Activated CD8-positive, alpha-beta memory T cell treated with anti-CD3 and anti-CD28 coated beads for 24 hours (primary cell): ENCODE results near the gene MFSD12.
A peak's percentile ranks its signal among the peaks of the same experiment; 100 is the strongest.

Source experiments
- DNase-seq: peaks from one replicate; pipeline ENCODE4 v3.0.0-alpha.2; 2020

MFSD12 gene

DNA sequence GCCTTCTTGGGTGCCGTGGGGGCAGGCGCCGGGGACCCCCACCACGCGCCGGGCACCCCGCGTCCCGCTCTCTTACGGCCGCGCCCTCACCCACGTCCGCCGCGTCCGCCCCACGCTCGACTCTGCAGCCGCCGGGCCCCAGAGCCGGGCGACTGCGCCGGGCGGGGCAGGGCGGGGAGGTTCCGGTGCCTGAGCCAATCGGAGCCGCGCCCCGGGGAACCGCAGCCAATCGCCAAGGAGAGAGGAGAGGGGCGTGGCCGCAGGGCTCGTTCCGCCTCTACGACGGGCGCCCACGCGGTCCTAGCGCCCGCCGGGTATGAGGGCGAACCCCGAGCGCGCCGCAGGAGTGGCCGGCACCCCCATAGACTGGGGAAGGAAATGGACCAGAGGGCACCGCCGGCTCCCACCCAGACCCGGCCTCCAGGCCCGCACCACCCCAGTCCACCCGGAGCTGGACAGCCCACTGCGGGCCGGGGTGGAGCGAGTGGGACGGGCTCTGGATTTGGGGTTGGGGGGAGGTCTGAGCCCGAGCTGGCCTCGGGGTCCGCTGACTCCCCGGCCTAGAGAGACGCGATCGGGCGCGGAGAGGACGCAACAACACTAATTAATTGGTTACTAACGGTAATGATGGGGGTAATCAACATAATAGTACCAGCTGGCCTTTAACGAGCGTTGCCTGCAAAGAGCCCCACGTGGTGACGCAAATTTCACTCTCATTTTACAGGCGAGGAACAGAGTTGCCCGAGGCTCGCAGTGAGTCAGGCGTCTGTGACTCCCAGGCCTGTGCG lies at the start of gene MFSD12:
Gene MFSD12, minus strand, starts transcription at position 126 of the 788 bp plus-strand sequence. CDS start 183 bp downstream, outside the sequence.
- peak; percentile 97 for DNase-seq

DNA sequence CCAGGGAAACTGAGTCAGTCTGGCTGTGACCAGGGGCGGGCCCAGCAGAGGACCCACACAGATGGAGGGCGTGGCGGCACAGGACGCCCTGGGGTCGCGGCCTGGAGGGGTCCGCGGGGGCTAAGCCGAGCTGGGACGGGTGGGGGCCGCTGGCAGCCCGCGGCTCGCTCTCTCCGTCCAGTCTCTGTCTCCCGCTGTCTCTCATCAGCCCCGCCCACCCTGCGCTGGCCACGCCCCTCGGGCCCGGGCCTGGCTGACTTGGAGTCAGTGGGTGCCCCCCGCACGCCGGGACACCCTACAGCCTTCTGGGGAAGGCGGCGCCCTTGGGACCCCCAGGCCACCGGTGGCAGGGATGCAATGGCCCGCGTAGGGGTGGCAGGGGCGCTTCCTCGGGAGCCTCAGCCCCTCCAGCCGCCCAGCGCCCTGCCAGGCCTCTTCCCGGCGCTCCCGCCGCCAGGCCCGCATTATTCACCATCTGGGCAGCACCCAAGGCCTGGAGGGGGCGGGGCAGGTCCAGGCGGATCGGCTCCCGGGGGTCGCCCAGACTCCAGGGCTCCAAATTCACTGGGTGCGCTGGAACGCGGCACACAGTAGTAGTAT lies 49.4 kb upstream of the MFSD12 start, which contains the start of gene TBXA2R:
Gene TBXA2R, minus strand, starts transcription at position 186 of the 600 bp plus-strand sequence. CDS start 6,241 bp downstream, outside the sequence.
- peak; percentile 88 for DNase-seq

DNA sequence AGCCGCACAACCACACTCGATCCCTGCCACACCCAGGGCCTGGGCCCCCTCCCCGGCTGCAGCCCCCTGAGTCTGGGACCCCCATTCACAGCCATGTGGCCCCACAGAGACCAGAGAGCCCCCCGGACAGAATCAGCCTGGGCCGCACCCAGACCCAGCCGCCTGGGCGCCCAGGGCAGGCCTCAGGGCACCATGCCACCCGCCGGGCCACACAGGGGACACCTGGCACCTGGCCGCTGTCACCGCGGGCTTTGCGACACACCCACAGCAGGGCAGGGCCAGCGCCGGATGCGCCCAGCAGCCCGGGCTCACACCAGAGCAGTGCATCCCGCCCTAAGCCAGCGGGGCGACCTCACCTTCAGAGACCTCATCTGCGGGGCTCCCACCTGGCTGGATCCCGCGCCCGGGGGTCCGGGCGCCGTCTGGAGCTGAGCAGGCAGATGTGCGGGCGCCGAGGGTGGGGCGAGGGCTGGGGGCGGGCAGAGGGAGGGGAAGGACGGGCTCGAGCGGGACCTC lies 48.8 kb upstream of the MFSD12 start:
- peak; percentile 73 for DNase-seq

DNA sequence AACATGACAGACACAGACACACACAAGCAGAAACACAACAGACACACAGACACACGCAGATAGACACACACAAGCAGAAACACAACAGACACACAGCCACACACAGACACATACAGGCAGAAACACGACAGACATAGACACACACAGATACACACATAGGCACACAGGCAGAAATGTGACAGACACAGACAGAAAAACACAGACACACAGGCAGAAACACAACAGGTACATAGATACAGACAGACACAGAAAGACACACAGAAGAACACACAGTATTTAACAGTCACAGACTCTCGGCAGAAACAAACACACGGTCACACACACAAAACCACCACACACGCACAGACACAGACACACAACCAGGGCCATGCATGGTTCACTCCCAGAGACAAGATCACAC lies 48.4 kb upstream of the MFSD12 start:
- DNase-seq, result no peak

DNA sequence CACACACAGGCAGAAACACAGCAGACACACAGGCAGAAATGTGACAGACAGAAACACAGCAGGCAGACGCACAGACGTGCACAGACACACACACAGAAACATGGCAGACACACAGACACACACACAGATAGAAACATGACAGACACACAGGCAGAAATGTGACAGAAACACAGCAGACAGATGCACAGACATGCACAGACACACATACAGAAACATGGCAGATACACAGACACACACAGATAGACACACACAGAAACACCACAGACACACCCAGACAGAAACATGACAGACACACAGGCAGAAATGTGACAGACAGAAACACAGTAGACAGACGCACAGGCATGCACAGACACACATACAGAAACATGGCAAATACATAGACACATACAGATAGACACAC lies 48.0 kb upstream of the MFSD12 start:
- DNase-seq, result no peak

DNA sequence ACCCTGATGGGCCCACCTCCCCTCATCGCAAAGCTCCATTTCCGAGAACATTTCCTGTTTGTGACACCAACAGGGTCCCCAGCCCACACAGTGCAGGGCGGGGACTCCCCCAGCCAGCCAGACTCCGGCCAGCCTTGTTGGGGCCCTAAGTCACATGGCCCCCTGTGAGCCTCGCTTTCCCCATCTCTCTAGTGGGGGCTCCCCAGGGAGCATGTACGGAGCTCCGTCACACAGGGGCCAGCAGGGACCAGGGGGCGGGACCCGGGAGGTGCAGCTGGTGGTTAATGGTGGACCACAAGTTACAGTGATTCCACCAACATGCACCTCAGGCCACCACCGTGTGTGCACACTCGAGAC lies 47.6 kb upstream of the MFSD12 start:
- DNase-seq, result no peak

DNA sequence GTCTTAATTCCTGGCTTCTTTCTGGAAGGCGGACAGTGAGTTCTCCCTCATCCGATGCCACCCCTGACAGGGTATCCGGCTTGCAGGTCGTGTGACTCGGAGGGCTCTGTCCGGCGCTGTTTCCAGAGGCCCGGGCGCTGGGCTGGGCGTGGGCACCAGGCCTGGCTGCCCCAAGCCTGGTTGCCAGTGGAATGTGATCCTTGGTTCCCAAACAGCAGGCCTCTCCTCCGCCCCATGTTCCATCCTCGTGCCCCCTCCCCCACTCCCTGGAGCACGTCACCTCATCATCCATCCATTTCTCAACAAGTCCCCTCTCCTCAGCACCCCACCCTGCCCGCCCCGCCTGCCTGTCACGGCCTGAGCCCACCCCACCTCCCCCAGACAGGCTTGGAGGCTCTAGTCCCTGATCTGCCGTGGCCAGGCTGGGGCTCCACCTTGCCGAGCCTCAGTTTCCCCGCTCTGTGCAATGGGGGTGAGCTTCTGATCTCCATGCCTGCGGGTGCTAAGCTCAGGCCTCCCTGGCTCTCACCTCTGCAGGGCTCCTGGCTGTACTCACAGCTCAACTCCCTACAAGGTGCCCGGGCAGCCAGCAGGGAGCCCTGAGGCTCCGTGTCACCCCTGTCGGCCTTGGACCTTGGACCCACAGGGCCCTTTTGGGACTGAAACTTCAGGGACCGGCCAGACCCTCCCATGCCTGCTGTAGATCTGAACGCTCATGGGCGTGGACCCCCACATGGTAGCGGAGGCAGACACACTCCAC lies 47.0 kb upstream of the MFSD12 start:
- DNase-seq, result peak; percentile 79

DNA sequence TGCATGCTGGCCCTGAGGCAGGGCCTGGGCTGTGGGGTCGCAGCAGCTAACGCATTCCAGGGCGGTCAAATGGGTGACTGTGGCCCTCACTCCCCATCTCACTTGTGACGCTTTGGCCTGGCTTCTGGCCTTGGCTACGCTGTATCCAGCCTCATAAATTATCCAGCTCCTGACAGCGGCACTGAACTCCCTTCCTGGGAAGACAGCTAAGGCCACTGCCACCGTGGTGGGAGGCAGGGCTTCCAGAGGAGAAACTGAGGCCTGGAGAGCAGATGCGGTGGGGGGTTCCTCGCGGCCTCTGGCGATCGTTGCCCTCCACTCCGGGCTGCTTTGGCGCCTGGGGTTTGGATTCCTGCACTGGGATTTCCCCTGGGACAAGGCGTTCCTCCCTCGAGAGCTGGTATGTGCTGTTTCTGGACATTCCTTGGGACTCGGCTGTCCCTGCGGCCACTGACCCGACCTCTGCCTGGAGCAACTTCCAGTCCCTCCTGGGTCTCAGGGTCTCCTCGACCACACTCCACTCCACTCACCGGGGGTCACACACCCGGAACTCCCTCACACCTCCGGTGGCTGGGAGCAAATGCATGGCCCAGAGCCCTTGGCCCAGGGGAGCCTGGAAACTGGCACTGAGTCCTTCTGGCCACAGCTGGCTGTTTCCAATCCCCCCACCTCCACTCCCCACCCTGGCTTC lies 45.9 kb upstream of the MFSD12 start:
- no peak for DNase-seq

DNA sequence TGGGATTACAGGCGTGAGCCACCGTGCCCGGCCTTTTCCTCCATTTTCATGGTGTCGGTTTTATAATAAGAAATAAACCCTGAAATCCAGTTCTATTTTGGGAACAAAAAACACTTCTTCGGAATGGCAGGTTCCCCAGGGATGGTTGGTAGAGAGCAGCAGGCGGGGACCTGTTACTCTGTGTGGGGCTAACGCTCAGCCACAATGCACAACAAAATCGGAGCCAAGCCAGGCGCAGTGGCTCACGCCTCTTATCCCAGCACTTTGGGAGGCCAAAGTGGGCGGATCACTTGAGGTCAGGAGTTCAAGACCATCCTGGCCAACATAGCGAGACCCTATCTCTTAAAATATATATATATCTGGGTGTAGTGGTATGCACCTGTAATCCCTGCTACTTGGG lies 43.6 kb upstream of the MFSD12 start:
- no peak for DNase-seq

DNA sequence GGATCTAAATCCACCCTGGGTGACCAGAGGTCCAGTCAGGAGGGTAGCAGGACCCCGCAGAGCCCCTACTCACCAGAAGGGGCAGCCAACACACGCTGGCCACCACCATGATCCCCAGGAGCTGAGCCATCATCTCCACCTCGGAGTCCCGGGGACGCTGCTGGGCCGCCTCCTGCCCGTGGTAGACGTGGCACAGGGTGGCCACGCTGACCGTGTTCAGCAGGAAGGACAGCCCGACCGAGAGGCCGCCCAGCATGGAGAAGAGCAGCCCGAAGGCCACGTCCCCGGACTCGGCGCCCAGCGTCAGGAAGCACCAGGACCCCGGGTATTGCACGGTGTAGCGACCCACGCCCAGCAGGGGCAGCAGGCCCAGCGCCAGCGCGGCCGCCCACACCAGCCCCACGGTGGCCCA lies 42.4 kb upstream of the MFSD12 start:
- DNase-seq, result no peak

DNA sequence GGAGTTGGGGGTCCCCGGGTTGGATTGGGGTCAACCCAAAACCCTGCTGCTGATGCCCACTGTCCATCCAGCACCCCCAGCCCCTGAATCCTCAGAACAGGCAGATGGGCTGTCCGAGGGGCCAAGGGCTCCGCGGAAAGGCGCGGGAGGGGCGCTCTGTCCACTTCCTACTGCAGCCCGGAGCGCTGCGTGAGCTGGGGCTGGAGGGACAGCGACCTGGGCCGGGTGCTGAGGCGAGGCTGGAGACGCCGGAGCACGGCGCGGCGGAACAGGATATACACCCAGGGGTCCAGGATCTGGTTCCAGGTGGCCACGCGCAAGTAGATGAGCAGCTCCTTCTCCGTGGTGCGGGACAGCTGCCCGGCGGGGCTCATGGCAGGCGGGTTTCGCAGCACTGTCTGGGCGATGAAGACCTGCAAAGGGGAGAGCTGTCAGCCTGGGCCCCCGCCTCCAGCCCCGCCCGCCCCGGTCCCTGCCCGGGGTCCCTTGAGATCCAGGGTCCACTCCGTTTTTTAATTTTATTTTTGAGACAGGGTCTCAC lies 38.2 kb upstream of the MFSD12 start:
- DNase-seq, result no peak

DNA sequence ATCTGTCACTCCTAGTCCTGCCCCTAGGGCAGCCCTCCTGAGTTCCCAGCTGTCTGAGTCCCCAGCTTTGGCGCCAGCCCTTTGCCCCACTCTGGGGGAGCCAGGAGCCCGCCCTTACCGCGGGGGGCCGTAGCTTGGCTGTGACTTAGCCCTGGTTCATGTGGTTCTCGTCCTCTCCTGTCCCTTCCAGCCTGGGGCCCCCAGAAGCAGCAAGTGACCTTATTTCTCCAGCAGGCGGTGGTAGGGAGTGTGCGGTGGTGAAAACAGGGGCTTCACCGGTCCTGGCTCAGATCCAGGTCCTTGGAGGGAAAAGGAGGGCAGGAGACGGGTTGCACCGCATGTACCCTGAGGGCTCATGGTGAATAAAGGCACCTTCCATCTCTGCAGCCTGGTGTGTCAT lies 35.8 kb upstream of the MFSD12 start:
- no peak for DNase-seq

DNA sequence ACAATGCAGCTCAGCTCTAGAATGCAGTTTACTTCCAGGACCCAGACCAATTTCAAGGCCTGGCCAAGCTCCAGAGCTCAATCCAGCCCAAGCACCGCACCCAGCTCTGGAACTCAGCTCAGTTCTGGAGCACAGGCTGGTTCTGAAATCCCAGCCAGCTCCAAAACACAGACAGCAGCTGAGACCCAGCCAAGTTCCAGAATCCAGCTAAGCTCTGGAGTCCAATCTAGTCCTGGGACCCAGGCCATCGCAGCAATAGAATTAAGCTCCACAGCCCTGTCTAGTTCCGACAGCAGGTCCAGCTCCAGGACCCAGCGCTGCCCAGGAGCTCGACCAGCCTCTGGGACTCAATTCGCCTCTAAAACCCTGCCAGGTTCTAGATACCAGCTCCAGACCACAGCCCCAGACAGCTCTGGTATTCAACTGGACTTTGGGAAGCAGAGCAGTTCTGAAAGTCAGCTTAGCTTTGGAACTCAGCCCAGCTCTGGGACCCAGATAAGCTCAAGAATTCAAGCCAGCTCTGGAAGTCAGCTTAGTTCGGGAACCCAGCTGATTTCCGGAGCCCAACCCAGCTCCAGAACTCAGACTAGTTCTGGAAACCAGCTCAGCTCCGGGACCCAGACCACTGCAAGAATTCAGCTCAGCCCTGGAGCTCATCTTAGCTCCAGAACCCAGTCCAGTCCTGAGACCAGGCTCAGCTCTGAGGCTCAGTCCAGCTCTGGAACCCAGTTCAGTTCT lies 34.7 kb upstream of the MFSD12 start:
- DNase-seq, result no peak

DNA sequence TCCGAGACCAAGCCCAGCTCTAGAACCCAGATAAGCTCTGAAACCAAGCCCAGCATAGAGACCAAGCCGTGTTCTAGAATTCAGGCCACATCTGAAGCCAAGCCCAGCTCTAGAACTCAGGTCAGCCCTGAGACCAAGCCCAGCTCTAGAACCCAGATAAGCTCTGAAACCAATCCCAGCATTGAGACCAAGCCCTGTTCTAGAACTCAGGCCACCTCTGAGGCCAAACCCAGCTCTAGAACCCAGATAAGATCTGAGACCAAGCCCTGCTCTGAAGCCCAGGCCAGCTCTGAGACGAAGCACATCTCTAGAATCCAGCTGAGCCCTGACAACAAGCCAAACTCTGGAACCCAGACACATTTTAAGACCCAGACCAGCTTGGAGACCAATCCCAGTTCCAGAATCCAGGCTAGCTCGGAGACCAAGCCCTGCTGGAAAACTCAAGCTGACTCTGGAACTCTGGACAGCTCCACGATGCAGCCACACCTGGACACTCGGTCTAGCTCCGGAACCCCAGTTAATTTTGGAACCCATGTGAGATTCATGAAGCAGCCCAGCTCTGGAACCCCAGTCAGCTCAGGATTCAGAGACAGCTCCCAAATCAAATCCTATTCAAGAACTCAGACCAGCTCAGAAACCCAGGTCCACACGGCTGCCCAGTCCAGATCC lies 33.7 kb upstream of the MFSD12 start:
- no peak for DNase-seq

DNA sequence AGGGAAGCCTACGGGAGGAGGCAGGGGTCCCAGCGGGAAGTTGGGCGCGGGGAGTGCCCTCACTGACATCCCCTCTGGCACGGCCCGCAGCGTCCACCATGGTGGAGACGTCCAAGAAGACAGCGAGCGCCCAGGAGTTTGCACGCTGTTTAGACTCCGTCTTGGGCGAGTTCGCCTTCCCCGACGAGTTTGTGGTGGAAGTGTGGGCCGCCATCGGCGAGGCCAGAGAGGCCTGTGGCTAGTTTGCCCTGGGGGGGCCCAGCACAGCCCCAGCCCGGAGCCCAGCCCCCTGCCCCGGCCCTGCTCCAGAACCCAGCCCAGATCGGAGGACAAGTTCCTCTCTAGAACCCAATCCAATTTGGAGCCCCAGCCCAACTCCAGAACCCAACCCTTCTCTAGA lies 32.6 kb upstream of the MFSD12 start:
- no peak for DNase-seq

DNA sequence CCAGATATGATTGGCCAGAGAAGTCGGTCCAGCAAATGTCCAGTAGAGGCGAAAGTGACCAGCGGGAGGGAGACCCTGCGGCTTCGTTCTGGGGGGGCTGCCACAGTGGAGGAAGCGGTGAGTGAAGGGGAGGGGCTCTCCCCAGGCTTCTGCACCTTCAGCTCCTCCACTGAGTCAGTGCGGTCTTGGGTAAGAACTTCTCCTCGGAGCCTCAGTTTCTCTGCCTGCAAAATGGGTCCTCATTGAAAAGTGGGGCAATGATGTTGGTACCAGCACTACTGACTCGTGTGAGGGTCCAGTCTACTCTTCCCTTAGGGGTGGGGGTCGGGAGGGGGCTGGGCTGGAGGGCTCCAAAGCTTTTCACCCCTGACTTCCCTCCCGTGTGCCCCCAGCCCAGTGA lies 32.1 kb upstream of the MFSD12 start:
- DNase-seq, result no peak

DNA sequence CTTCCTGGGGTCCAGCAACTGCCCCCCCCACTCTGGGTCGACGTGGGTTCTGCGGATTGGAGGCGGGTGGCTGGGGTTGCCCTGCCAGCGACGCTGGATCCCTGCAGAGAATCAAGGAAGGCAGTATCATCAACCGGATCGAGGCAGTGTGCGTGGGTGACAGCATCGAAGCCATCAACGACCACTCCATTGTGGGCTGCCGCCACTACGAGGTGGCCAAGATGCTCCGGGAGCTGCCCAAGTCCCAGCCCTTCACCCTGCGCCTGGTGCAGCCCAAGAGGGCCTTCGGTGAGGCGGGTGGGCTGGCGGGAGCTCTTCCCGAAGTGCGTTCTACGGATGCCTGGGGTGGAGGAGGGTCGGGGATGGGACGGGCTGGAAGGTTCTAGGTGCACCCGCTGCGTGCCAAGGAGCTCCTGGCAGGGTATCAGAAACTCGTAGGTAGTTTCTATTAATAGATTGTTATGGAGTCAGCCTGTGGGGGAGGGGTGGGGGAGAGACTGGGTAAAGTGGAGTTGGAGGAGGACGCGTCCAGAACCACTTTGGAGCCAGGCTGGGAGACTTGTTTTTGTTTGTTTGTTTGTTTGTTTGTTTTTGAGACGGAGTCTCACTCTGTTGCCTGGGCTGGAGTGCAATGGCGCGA lies 29.4 kb upstream of the MFSD12 start:
- no peak for DNase-seq

DNA sequence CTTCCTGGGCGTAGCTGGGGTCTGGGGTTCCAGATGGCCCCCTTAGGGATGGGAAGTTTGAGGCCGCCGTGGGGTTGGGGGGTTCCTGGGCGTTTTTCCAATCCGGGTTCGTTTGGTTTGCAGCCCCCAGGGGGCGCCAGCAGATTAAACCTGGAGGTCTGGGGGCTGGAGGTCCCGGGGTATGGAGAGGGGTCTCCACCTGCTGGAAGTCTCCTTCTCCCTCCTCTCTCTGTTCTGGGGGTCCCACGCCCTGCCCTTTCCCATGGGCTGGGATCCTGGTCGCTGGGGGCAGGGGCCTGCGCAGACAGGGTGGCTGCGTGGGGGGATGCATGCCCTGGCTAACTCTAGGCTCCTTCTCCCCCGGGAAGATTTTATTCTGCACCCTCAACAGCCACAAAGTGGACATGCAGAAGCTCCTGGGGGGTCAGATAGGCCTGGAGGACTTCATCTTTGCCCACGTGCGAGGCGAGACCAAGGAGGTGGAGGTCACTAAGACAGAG lies 28.8 kb upstream of the MFSD12 start:
- peak; percentile 81 for DNase-seq

DNA sequence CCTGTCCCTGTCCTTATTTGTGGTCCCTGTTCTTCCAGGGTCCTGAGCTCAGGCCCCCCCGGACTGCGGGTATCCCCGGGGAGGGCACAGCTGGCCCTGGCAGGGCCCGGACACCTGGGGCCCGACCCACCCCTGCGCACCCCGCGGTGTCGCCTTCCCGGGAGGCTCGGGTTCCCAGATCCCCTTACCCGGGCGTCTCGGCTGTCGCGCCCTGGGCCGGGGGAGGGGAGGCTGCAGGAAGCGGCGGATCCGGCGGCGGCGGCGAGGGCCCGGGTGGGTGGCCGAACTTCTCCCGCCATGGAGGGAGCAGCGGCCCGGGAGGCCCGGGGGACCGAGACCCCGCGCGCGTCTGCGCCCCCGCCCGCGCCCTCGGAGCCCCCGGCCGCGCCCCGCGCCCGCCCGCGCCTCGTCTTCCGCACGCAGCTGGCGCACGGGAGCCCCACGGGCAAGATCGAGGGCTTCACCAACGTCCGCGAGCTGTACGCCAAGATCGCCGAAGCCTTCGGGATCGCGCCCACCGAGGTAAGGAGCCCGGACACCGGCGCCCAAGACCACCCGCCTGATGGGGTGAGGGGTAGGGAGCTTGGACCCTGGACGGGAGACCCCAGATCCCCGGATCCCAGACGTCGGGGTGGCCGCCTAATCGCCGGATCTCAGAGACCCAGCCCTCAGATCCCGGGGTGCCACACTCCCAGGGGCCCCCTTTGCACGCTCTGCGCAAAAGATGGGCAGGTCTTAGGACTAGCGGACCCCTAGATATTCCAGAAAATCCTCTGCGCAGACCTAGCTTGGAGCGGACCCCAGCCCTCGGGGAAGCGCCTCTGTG lies 28.1 kb upstream of the MFSD12 start, which contains the start of gene GIPC3:
Gene GIPC3, plus strand, starts transcription at position 178 of the 826 bp plus-strand sequence. Its CDS starts 120 bp downstream, at position 298.
- DNase-seq, result peak; percentile 66
